OCI-LY1 (cell line): ENCODE data around the gene SIK2.

Experiments used
- H2AFZ ChIP-seq: fragments of 200-600 bp; sonication (generic), shearing (Covaris generic); 2 replicates; pipeline ENCODE4 v1.6.0; 2014; ENCODE audit warnings: antibody characterized with exemption, mild to moderate bottlenecking, low read length
- H3F3A ChIP-seq: fragments of 200-600 bp; sonication (generic), shearing (Covaris generic); 2 replicates; pipeline ENCODE4 v1.6.0; 2014; ENCODE audit warnings: mild to moderate bottlenecking, antibody characterized with exemption, low read length, moderate library complexity; ENCODE audit not compliant: insufficient read depth
- H3K27ac ChIP-seq: fragments of 200-600 bp; sonication (generic); 2 replicates; pipeline ENCODE4 v1.5.1; 2014; ENCODE audit warnings: low read length, mixed run types, mild to moderate bottlenecking, low read depth; ENCODE audit not compliant: poor library complexity, severe bottlenecking
- H3K27me3 ChIP-seq: fragments of 200-600 bp; sonication (generic); 2 replicates; pipeline ENCODE4 v1.6.0; 2014; ENCODE audit warnings: antibody characterized with exemption, mild to moderate bottlenecking, low read length, moderate library complexity; ENCODE audit not compliant: insufficient read depth
- H3K36me3 ChIP-seq: fragments of 200-600 bp; sonication (generic); 2 replicates; pipeline ENCODE4 v1.6.1; 2014; ENCODE audit warnings: mild to moderate bottlenecking, antibody characterized with exemption, low read length, moderate library complexity, mixed read lengths; ENCODE audit not compliant: insufficient read depth
- H3K4me1 ChIP-seq: fragments of 200-600 bp; sonication (generic); 2 replicates; pipeline ENCODE4 v1.5.1; 2014; ENCODE audit warnings: mild to moderate bottlenecking, low read length, moderate library complexity; ENCODE audit not compliant: insufficient read depth, severe bottlenecking
- H3K4me2 ChIP-seq: fragments of 200-600 bp; sonication (generic), shearing (Covaris generic); 2 replicates; pipeline ENCODE4 v1.6.1; 2014; ENCODE audit warnings: low read length
- H3K4me3 ChIP-seq: fragments of 200-600 bp; sonication (generic); 2 replicates; pipeline ENCODE4 v1.5.1; 2014; ENCODE audit warnings: low read length, low read depth, mild to moderate bottlenecking, mixed read lengths; ENCODE audit not compliant: poor library complexity, severe bottlenecking
- H3K79me2 ChIP-seq: fragments of 200-600 bp; shearing (Covaris generic); 2 replicates; pipeline ENCODE4 v1.6.1; 2016; ENCODE audit warnings: mixed run types, low read length, mixed read lengths; ENCODE audit not compliant: insufficient read depth
- H3K9ac ChIP-seq: fragments of 200-600 bp; sonication (generic), shearing (Covaris generic); 2 replicates; pipeline ENCODE4 v1.6.1; 2014; ENCODE audit warnings: mild to moderate bottlenecking, low read length, mixed read lengths
- H3K9me2 ChIP-seq: fragments of 200-600 bp; sonication (generic), shearing (Covaris generic); 2 replicates; pipeline ENCODE4 v1.6.1; 2014; ENCODE audit warnings: low read depth, mild to moderate bottlenecking, low read length, mixed read lengths
- H3K9me3 ChIP-seq: fragments of 200-600 bp; shearing (Covaris generic); 2 replicates; pipeline ENCODE4 v1.6.1; 2014; ENCODE audit warnings: low read length, mixed read lengths
- H4K20me1 ChIP-seq: fragments of 200-600 bp; sonication (generic), shearing (Covaris generic); 2 replicates; pipeline ENCODE4 v1.6.0; 2016; ENCODE audit warnings: mild to moderate bottlenecking, low read length; ENCODE audit not compliant: insufficient read depth
- EZH2 ChIP-seq: fragments of 200-600 bp; sonication (generic), shearing (Covaris generic); IDR thresholded peaks from 2 replicates; pipeline ENCODE4 v1.8.0; 2017; ENCODE audit warnings: borderline replicate concordance, mixed run types, mild to moderate bottlenecking, antibody characterized with exemption, low read length, moderate library complexity, mixed read lengths
- TF ChIP-seq, protein P1 (sequence below): fragments of 200-600 bp; sonication (generic), shearing (Covaris generic); IDR thresholded peaks from 2 replicates; pipeline ENCODE4 v1.5.1; 2017; ENCODE audit warnings: mild to moderate bottlenecking, antibody characterized with exemption, low read length, moderate library complexity, mixed read lengths

Gene SIK2

DNA sequence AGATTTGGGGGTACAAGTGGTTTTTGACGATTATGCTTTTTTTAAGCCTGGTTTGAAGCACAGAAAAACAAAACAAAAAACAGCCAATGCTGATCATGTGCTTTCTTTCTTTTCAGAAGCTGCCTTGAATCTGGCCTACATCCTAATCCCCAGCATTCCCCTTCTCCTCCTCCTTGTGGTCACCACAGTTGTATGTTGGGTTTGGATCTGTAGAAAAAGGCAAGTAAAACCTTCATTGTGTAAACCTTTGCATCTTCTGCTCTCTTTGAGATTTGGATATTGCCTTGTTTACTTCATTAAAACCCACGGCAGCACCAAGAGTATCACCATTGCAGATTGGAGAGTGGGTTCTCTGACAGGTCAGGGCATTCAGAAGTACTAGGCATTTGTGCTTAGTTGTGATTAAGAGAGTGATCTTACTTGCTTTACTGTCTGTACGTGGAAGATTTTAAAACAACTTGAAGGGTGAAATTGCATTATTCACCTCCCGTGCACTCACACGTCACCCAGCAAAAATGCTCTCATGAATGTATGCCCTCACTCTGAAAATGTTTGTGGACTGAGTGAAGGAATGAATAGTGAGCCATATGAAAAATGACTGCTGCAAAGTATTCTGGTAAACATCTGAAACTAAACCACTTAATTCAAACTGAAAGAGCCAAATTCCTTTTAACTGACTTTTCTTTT, 44.7 kb upstream of the SIK2 start:
- H3K27me3 ChIP-seq: no peaks in the 10 kb centered on the region
- no peak overlapping the region for H3K4me2 ChIP-seq
- H3K79me2 ChIP-seq: no peaks in the 10 kb centered on the region
- no peaks in the 10 kb centered on the region for H3K36me3 ChIP-seq
- no peaks in the 10 kb centered on the region for H3K9me3 ChIP-seq
- no peak overlapping the region for H3K9ac ChIP-seq
- H3F3A ChIP-seq: no peaks in the 10 kb centered on the region
- no peak for TF ChIP-seq EZH2
- TF ChIP-seq, protein P1, sequence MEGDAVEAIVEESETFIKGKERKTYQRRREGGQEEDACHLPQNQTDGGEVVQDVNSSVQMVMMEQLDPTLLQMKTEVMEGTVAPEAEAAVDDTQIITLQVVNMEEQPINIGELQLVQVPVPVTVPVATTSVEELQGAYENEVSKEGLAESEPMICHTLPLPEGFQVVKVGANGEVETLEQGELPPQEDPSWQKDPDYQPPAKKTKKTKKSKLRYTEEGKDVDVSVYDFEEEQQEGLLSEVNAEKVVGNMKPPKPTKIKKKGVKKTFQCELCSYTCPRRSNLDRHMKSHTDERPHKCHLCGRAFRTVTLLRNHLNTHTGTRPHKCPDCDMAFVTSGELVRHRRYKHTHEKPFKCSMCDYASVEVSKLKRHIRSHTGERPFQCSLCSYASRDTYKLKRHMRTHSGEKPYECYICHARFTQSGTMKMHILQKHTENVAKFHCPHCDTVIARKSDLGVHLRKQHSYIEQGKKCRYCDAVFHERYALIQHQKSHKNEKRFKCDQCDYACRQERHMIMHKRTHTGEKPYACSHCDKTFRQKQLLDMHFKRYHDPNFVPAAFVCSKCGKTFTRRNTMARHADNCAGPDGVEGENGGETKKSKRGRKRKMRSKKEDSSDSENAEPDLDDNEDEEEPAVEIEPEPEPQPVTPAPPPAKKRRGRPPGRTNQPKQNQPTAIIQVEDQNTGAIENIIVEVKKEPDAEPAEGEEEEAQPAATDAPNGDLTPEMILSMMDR: no peak
- no peak overlapping the region for H3K27ac ChIP-seq
- no peak overlapping the region for H3K4me3 ChIP-seq
- H4K20me1 ChIP-seq: no peaks in the 10 kb centered on the region
- no peaks in the 10 kb centered on the region for H3K4me1 ChIP-seq
- no peak overlapping the region for H2AFZ ChIP-seq
- no peaks in the 10 kb centered on the region for H3K9me2 ChIP-seq

DNA sequence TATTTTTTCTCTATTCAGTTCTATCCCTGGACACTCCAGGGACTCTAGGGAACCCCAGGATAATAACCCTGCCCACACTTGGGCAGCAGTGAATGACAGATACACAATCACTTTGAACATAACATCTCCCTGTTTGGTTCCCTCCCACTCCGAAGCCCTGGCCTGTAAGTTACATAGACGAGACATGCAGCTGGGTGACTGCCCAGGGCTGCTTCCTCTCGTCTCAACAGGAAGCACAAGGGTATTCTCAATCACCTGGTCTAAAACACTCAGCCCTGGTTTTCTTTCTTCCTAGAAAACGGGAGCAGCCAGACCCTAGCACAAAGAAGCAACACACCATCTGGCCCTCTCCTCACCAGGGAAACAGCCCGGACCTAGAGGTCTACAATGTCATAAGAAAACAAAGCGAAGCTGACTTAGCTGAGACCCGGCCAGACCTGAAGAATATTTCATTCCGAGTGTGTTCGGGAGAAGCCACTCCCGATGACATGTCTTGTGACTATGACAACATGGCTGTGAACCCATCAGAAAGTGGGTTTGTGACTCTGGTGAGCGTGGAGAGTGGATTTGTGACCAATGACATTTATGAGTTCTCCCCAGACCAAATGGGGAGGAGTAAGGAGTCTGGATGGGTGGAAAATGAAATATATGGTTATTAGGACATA, 42.3 kb upstream of the SIK2 start:
- no peak overlapping the region for H3K4me3 ChIP-seq
- H3K4me2 ChIP-seq: no peak overlapping the region
- H4K20me1 ChIP-seq: no peaks in the 10 kb centered on the region
- TF ChIP-seq, protein P1: no peak
- TF ChIP-seq EZH2: no peak
- H3F3A ChIP-seq: no peaks in the 10 kb centered on the region
- no peaks in the 10 kb centered on the region for H3K79me2 ChIP-seq
- H3K4me1 ChIP-seq: no peaks in the 10 kb centered on the region
- H3K27ac ChIP-seq: no peak overlapping the region
- H3K36me3 ChIP-seq: no peaks in the 10 kb centered on the region
- no peaks in the 10 kb centered on the region for H3K27me3 ChIP-seq
- H3K9me2 ChIP-seq: no peaks in the 10 kb centered on the region
- H2AFZ ChIP-seq: no peak overlapping the region
- no peak overlapping the region for H3K9ac ChIP-seq
- H3K9me3 ChIP-seq: no peaks in the 10 kb centered on the region

DNA sequence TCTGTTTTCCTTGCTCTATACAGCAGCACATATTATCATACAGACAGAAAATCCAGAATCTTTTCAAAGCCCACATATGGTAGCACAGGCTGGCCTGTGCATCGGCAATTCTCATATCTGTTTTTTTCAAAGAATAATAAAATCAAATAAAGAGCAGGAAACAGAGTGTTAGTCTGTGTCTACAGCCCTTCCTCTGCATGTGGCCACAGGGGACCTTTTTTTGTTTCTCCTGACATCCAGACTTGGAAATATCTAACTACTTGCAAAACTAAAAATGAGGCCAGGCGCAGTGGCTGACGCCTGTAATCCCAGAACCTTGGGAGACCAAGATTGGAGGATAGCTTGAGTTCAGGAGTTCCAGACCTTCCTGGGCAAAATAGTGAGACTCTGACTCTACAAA, 41.4 kb upstream of the SIK2 start:
- Histone ChIP-seq H2AFZ (no peak overlapping the region), H3K4me3 (no peak overlapping the region), H3K79me2 (no peaks in the 10 kb centered on the region), H3K27me3 (no peaks in the 10 kb centered on the region), H3K9me3 (no peaks in the 10 kb centered on the region), H3K9me2 (no peaks in the 10 kb centered on the region), H3K27ac (no peak overlapping the region), H3K9ac (no peak overlapping the region), H3K4me2 (no peak overlapping the region), H3K4me1 (no peaks in the 10 kb centered on the region), H3K36me3 (no peaks in the 10 kb centered on the region), H3F3A (no peaks in the 10 kb centered on the region), H4K20me1 (no peaks in the 10 kb centered on the region)
- TF ChIP-seq EZH2: no peak
- TF ChIP-seq, protein P1: no peak
